ENCODE results near the gene CCDC12. TPM values are rescaled to one million over a fixed set of nuclear protein-coding genes. Genes with fewer than 3 reads are reported as not detected.

CCDC12 gene
- total RNA-seq, 1 donor from 2014 or later: 50.5 TPM

DNA sequence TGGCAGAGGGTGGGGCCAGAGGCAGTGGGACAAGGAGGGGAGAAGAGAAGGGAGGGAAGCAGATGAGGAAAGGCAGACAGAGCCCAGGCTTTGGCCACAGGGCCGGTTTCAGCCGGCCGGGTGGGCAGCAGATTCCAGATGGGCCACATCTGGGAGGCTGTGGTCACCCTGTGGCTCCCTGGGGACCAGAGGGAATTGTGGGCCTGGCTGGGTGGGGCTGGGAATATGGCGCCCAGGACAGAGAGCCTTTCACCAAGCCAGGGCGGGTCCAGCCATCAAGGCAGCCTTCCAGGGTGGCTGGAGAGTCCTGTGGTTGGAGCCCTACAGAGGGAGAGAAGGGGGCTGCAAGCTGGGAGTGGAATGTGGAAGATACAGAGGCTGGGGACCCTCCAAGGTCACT is 80.2 kb downstream of the CCDC12 start:
- Mint-ChIP-seq H3K36me3 (no peaks in the 10 kb centered on the region), H3K27ac (no peak overlapping the region), H3K9me3 (no peaks in the 10 kb centered on the region), H3K4me3 (no peak overlapping the region), H3K27me3 (ENCODE audit: low read depth) (peaks cover 24% of the 10 kb centered on the region), H3K4me1 (peaks cover 10% of the 10 kb centered on the region)
- DNase-seq (ENCODE audit: low spot score in 2 of 2, unreplicated experiment in 2 of 2): no peak
- TF ChIP-seq, protein P1, sequence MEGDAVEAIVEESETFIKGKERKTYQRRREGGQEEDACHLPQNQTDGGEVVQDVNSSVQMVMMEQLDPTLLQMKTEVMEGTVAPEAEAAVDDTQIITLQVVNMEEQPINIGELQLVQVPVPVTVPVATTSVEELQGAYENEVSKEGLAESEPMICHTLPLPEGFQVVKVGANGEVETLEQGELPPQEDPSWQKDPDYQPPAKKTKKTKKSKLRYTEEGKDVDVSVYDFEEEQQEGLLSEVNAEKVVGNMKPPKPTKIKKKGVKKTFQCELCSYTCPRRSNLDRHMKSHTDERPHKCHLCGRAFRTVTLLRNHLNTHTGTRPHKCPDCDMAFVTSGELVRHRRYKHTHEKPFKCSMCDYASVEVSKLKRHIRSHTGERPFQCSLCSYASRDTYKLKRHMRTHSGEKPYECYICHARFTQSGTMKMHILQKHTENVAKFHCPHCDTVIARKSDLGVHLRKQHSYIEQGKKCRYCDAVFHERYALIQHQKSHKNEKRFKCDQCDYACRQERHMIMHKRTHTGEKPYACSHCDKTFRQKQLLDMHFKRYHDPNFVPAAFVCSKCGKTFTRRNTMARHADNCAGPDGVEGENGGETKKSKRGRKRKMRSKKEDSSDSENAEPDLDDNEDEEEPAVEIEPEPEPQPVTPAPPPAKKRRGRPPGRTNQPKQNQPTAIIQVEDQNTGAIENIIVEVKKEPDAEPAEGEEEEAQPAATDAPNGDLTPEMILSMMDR (IDR thresholded peaks at IDR 0.05; ENCODE audit: unreplicated experiment): no peak

DNA sequence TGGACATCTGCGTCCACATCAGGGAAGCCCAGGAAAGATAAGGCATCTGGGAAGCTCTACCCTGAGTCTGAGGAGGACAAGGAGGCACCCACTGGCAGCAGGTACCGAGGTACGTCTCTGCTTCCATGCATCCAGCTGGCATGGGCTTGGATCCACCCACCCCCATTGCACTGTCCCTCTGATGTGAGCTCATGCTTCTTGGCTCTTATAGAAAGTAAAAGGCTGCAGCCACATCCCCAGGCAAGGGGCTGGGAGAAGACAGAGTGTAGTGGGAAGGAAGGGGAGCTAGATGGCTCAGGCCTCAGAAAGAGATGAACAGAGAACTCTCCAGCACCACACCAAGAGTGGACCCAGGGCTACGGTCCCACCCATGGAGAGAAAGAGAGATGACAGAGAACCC is 80.8 kb downstream of the CCDC12 start:
- no peaks in the 10 kb centered on the region for H3K36me3 Mint-ChIP-seq
- H3K9me3 Mint-ChIP-seq: no peaks in the 10 kb centered on the region
- no peak overlapping the region for H3K27ac Mint-ChIP-seq
- H3K4me3 Mint-ChIP-seq: no peak overlapping the region
- peaks cover 15% of the 10 kb centered on the region for H3K4me1 Mint-ChIP-seq
- DNase-seq (ENCODE audit: low spot score in 2 of 2, unreplicated experiment in 2 of 2): no peak
- peaks cover 28% of the 10 kb centered on the region for H3K27me3 Mint-ChIP-seq (ENCODE audit: low read depth)
- TF ChIP-seq, protein P1 (IDR thresholded peaks at IDR 0.05; ENCODE audit: unreplicated experiment): no peak

DNA sequence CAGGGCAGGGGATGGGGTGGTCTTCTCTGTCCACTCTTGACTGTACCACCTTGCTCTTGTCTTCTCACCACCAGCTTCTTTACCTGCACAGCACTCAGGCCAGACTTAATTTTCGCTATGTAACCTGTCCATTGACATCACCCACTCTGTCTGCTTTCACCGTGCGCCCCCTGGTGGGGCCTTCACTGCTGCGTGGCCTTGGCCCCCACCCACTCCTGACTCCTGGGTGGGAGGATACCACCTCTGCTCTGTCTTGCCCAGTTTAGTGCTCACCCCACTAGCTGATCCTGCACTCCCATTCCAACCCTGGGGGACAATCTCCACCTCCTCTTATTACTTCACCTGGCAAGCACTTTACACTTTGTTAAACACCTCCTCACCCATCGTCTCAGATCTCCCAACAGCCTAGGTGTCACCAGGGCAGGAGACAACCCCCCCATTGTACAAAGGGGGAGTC is 81.3 kb downstream of the CCDC12 start:
- Mint-ChIP-seq H3K4me3 (no peak overlapping the region), H3K4me1 (peaks cover 17% of the 10 kb centered on the region), H3K36me3 (no peaks in the 10 kb centered on the region), H3K9me3 (no peaks in the 10 kb centered on the region), H3K27me3 (ENCODE audit: low read depth) (peaks cover 28% of the 10 kb centered on the region), H3K27ac (no peak overlapping the region)
- TF ChIP-seq, protein P1 (IDR thresholded peaks at IDR 0.05; ENCODE audit: unreplicated experiment): peak; percentile 79
- DNase-seq (ENCODE audit: low spot score in 2 of 2, unreplicated experiment in 2 of 2): peak; percentile 65 to 83

DNA sequence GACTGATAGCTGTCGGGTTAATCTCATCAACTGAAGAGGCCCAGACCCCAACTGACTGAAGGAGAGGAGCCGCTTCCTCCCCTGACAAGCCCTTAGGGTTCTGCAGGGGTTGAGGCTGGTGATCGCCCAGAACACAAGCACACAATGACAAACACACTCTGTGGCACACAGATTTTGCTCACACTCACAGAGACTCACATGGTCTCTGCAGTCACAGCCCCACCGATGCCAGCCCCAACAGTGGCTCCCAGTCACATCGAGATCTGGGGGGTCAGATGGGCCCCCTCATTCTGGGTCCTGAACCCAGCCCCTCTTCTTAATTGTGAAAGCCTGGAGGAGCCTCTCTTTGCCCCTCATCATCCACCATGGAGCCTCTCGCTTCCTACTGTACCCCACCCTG is 82.3 kb downstream of the CCDC12 start:
- H3K4me3 Mint-ChIP-seq: no peak overlapping the region
- TF ChIP-seq, protein P1 (IDR thresholded peaks at IDR 0.05; ENCODE audit: unreplicated experiment): no peak
- DNase-seq (ENCODE audit: low spot score in 2 of 2, unreplicated experiment in 2 of 2): no peak
- H3K9me3 Mint-ChIP-seq: no peaks in the 10 kb centered on the region
- no peaks in the 10 kb centered on the region for H3K36me3 Mint-ChIP-seq
- no peak overlapping the region for H3K27ac Mint-ChIP-seq
- peaks cover 27% of the 10 kb centered on the region for H3K4me1 Mint-ChIP-seq
- peaks cover 28% of the 10 kb centered on the region for H3K27me3 Mint-ChIP-seq (ENCODE audit: low read depth)

DNA sequence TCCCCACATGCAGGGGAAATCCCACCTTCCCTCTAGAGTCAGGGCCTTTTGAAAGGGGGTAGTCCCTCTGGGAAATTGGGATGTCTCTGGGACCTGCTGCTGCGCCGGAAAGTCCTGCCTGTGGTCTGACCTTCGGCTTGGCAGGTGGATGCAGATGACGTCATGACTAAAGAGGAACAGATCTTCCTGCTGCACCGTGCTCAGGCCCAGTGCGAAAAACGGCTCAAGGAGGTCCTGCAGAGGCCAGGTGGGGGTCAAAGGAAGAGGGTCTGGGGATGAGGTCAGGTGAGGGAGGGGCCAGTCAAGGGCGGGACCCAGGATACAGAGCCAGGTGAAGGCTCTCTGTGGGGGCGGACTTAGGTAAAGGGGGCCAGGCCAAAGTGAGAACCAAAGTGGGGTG is 82.8 kb downstream of the CCDC12 start:
- no peak for DNase-seq (ENCODE audit: low spot score in 2 of 2, unreplicated experiment in 2 of 2)
- no peak overlapping the region for H3K27ac Mint-ChIP-seq
- H3K36me3 Mint-ChIP-seq: no peaks in the 10 kb centered on the region
- TF ChIP-seq, protein P1 (IDR thresholded peaks at IDR 0.05; ENCODE audit: unreplicated experiment): no peak
- peaks cover 28% of the 10 kb centered on the region for H3K4me1 Mint-ChIP-seq
- H3K4me3 Mint-ChIP-seq: no peak overlapping the region
- H3K9me3 Mint-ChIP-seq: no peaks in the 10 kb centered on the region
- peaks cover 28% of the 10 kb centered on the region for H3K27me3 Mint-ChIP-seq (ENCODE audit: low read depth)
